GM19468 (cell line): ENCODE measurements around the gene C1QTNF3.
A peak's percentile ranks its signal among the peaks of the same experiment; 100 is the strongest.

Source experiments
- ATAC-seq: cut with Tn5 transposase; IDR thresholded peaks from one replicate; pipeline ENCODE4 v1.9.1; 2021; ENCODE audit warnings: mild to moderate bottlenecking, moderate library complexity, moderate number of reproducible peaks; ENCODE audit not compliant: unreplicated experiment; ENCODE audit errors: extremely low read depth

The C1QTNF3 gene

DNA sequence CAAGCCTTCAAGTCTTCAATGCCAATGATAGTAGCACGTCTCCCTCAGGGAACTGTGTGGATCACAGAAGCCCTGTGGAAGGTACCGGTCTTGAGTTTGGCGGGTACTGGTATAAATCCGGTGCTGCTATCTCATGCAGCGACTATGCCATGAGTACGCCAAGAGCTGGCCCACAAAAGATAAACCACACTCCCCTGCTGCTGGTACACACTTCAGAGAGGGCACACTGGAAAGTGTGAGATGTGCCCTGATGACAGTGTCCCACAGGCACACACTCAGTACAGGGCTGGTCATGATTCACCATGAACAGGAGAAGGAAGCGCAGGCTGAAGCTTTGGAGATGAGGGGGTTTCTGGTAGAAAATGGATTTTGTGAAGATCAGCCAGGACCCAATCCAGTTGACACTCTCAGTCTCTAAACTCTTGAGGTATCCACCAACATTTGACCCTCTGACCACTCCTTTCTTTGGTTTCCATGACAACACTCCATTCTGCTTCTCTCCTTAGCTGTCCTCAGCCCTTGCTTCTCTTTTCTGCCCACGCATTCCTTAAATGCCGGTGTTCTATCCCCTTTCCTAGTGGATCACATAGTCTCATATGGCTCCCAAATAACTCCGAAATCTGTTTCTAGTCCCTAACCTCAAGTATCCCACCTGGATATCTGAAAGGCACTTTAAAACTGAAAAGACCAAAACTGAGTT is 40.2 kb downstream of the C1QTNF3 start:
- ATAC-seq: no peak

DNA sequence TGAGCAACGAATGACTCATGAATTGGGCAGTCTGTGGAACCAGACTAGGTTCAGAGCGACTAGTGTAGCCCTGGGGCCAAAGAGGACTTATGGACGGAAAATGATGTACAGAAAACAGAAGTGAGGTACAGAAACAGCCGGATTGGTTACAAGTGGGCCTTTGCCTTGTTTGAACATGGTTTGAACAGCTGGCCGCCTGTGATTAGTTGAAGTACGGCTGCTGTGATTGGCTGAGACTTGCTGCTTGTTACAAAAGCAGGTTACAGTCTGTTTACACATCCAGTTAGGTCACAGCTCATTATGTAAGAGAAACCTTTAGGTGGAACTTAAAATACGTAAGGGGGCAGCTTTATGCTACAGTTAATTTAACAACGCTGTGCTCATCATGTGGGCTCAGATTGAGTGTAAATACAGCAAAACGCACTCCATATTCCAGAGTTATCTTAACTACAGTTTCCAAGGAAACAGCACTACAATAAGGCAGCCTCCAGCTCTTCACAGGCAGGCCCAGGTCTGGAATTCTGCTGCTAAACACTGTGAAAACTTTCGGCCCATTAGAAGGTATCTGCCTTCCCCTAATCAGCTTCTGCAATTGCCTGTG is 41.7 kb downstream of the C1QTNF3 start:
- ATAC-seq: no peak

DNA sequence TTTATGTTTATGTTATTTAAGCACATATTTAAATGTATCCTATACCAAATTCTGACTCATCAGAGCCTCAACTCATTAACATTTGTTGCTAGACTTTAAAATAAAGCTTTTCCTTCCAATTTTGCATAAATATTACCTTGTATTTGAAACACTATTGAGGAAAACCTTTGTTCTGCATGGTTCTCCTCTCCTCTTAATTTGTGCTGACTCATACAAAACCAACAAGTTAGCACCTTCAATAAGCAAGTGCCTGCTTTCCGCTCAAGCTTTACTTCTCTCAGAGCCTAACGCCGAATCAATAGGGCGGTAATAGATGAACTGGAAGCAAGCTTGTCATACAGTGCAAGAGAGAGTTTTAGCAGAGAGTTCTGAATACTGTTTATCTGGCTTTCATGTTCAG is 43.0 kb downstream of the C1QTNF3 start:
- no peak for ATAC-seq

DNA sequence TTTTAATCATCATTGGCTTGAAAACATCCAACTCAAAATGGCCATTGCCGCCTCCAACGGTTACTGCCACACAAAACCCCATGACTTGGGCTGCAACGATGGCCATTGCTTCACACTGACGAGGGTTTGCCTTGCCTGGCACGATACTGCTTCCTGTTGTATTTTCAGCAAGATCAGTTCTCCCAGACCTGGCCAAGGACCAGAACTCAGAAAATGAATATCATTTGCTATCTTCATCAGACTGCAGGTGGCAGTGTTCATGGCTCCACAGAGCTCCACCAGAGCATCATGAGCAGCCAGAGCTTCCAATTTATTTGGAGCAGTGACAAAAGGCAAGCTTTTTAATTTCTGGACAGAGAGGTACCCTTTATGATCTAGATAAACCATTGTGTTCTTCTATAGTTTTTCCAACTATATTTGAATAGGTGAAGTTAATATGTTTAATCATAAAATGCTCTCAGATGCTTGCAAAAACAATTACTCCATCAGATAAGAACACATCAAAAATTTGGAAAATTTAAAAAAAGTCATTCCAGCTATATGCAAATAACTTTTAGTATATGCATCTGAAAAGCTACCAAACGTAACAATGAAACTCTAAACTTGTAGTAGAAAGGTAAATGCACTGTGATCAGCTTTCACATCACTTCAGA is 45.6 kb downstream of the C1QTNF3 start:
- ATAC-seq: peak; percentile 53

DNA sequence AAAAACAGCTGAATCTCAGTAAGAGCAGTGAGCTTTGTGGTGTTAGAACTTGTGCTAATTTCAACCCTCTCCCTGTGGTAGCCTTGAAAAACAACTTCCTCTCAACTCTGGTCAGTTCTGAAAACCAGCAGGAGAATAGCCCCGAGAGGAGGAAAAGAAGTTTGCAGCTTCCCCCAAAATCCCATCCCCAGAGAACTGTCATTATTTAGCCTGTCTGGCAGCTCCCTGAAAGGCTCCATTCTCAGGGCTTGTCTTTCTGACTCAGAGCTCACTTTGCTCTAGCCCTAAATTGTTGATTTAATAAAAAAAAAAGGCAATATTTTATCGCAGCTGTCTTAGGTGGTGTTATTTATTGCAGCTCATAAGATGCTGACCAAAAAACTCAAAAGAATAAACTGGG is 47.1 kb downstream of the C1QTNF3 start:
- ATAC-seq: no peak

DNA sequence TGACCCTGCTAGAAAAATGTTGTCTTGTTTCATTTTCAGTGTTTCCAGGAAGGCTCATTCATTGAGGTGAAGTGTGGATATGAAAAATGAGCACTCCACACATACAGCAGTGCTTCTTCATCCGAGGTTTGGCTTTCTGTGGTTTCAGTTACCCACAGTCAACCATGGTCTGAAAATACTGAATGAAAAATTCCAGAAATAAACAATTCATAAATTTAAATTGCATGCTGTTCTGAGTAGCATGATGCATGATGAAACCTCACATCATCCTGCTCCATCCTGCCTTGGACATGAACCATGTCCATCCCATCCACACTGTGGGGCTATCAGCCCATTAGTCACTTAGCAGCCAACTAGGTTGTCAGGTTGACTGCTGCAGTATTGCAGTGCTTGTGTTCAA is 48.2 kb downstream of the C1QTNF3 start:
- no peak for ATAC-seq

DNA sequence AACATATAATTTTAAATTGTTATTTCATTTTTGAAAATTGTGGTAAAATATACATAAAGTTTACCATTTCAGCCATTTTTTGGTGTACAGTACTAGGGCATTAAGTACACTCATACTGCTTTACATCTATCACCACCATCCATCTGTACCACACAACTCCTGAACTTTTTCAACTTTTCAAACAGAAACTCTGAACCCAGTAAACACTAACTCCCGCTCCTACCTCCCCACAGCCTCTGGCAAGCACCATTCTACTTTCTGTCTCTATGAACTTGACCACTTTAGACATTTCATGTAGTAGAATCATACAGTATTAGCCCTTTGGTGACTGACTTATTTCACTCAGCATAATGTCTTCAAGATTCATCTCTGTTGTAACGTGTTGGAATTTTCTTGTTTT is 50.1 kb downstream of the C1QTNF3 start:
- no peak for ATAC-seq

DNA sequence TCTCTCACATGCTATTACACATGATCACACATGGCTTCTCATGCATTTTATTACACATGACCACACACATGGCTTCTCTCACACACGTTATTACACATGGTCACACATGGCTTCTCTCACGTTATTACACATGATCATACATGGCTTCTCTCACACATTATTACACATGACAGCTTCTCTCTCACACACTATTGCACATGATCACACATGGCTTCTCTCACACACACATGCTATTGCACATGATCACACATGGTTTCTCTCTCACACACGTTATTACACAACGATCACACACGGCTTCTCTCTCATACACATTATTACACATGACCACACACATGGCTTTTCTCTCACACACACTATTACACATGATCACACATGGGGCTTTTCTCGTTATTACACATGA is 57.6 kb downstream of the C1QTNF3 start:
- ATAC-seq: no peak

DNA sequence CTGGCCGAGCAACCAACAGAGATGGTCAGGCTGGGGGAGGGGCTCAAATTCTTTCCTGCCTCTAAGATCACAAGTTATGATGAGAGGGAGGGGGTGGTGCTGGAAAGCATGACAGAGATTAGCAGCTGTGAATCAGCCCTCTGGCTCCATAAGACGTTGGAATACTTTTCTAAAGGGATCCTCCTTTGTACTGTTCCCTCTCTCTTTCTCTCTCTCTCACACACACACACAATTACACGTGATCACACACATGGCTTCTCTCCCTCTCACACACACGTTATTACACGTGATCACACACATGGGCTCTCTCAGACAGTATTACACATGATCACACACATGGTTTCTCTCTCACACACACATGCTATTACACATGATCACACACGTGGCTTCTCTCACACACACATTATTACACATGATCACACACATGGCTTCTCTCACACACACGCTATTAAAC is 58.3 kb downstream of the C1QTNF3 start, which contains the start of gene SLC45A2:
SLC45A2 (minus strand) TSS at position 23 of the 454 bp plus-strand sequence. CDS start 110 bp downstream, outside the sequence.
- no peak for ATAC-seq

DNA sequence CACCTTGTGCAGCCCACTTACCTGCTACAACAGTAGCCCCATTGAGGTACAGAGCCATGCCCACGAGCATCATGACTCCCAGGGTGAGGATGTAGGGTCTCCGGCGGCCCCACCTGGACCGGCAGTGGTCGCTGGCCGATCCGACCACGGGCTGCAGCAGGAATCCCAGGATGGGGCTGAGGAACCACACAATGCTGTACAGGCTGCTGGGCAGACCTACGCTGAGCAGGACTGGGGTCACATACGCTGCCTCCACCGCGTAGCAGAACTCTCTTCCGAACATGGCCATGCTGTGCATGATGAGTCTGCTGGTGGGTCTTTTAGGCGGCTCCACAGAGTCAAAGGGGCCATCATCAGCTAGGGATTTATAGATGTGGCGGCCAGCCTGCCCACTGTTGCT is 58.8 kb downstream of the C1QTNF3 start:
- ATAC-seq: no peak

DNA sequence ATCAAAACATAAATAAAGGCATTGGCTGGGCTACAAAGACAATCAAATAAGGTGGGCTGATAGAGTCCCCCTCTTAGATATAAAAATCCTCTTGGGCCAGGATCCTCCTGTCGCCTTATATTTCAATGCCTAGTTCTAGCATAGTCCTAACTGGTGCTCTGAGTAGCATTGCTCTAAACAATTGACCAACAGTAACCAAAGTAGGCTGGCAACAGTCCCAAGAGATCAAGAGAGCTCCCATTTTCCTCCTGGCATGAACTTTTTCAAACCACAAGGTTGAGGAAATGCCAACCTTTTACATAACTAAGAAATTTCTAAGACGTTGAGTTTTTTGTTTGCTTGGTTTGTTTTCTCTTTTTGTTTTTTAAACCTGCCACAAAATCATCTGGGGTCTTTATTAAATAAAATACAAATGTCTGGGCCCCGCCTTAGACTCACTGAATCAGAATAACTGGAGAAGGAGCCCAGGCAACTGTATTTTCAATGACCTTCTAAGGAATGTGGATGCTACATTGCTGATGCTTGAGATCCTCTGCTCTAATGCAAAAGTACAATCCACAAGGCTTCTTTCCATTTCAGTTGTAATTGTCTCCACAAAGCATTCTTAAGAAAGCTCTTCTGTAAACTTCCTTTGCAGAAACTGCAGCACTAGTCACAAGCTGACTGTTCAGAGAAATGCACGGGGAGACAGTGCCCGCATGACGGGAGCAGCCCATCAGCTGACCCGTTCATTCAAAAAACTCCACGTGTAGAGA is 61.4 kb downstream of the C1QTNF3 start:
- ATAC-seq: no peak

DNA sequence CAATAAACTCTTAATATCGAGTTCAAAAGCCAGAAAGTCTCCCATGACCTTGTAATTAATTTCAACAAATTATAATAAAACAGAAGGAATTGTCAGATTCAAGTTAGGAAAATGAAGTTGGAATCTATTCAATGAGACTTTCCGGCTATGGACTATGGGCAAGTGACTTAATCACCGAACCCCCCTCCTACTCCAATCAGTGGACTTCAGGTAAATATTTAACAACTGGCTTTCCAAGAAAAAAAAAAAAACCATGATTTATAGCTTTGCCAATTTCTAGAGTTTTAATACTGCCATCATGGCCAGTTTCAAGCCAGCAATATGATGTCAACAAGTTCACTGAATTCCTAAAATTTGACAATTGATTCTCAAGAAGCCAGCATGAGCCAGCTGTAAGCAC is 63.0 kb downstream of the C1QTNF3 start:
- ATAC-seq: no peak

DNA sequence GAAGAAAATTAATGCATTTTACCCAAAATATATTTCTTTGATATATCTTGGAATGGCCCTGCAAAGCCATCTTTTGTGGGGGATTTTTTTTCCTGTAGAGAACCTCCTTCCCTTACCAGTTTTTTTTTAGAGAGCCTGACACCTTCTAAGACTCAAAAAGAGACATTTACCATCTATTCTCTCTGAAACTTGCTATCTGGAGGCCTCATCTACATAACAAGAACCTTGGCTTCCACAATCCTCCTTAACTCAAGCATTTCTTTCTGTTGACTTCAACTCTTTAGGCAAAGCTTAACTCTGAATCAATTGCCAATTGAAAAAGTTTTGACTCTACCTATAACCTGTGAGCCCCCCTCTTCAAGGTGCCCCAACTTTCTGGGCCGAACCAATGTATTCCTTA is 64.7 kb downstream of the C1QTNF3 start:
- no peak for ATAC-seq

DNA sequence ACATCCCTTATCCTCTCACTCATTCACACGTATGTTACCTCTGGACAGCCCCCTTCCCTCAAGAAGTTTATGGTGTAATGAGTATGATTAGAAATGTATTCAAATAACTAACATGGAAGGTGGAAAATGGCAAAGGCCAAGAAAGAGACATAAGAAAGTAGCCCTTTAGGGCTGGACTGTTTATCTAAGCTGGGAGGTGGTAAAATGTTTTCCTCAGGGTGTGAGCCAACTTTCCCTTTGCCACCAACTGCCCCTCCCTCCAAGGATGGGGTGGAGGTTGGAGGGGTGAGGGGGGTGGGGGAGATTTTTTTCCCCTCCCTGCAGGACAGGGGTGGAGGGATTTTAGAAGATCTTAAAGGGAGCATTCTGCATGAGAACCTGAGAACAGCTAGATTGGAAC is 66.7 kb downstream of the C1QTNF3 start:
- ATAC-seq: no peak

DNA sequence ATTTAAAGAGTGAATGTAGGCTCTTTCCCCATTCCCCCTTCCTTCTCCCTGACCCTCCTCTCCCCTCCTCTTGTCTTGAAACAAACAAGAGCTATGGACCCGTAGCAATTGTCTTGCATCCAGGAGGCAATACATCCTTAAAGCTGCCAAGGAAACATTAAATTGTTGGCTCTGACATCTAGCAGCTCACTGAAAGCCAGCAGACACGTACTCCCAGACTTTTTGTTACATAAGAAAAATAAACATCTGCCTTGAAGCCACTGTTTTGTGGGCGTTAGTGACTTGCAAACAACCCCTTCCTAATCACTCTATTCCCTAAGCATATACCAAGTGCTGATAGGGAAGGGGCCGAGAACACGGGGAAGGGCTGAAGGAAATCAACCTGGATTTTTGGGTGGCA is 67.2 kb downstream of the C1QTNF3 start:
- ATAC-seq: no peak

DNA sequence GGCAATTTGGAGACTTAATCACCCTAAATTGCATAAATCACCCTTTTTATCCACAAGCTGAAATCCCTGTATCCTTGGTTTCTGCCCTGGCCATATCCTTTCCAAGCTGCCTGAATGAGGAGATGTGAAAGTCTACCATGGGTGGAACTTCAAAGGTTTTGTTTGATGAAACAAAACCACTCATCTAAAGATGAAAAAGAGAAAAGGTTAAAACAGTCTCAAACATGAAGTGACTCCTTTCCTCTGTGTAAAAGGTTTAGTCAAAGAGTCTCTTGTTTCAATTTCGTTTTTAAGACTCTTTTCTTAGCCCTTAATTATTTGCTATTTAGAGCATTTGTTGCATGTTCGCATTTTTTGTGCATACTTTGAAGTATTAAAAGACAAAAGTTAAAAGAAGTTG is 69.7 kb downstream of the C1QTNF3 start:
- no peak for ATAC-seq

DNA sequence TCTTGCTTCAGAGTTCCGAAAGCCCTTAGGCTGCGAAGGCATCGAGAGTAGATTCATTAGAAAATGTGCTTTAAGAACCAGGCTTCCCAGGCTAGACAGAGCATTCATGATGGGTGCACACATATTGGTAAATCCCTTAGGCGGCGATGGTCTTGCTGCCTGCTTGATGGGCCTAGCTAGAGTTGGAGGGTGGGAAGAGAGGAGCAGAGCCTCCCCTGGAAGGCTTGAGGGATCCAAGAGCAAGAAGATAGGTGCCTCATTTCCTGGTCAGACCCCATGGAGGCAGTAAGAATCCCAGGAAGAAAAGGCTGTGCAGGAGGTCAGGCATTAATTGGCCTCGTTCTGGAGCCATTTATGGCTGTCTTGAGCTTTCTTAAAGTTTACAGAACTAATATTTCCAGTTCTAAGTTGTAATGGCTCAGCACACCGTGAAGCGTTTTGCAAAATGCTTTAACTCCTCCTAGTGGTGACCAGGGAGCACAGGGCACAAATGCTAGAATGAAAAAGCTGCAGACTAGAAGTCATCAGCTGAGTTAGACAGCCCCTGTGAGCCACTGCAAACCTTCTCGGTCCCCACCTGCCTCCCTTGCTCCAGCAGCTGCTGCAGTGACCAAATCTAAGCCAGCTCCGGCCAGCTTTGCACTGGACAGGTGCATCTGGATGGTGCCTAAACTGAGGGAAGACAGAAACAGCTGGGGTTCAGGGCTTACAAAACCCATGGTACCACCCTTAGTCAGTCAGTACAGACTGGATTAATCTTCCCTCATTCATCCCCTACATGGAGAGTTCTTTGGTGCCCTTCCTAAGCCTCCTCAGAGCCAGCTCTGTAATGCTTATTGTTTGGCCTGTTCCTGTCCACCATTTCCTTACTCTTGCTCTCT is 73.2 kb downstream of the C1QTNF3 start:
- peak; percentile 51 for ATAC-seq

DNA sequence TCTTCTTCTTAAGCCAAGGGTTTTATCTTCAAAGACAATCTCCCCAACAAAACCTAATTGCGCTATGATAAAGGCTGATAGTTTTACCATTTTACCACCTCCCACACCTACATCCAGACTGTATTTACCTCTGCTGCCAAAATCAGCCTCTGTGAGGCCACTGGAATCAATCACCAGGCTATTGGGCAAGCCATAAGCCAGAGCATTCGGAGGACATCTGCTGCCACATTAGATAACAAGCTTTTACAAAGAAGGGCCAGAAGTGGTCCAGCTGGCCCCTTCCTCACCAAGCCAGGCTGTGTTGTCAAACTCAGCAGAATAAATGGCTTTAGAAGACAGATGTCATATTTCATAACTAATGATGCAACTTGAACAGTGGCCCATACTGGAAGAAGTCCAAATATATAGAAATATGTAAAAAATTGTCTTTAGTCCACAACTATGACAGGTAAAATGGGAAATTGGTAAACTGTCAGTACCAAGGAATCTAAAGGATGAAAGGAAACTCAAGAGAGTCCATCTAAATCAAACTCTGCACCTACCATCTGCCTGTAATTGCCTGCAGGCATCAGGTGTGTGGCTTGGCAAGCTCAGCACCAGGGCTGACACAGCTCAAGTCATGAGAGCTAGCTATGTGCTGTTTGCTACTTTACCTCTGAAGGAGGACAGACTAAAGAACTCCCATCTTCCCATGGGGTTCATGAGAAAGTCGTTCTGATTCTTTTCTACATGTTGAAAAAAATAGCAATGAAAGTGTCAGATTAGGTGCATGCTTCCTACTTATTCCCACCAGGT is 74.6 kb downstream of the C1QTNF3 start:
- ATAC-seq: no peak
